GF-D8 (cell line): ENCODE data around the gene MID1.

Experiments used
- DNase-seq: peaks from one replicate; lab custom pipeline; 2025; lab: John Stamatoyannopoulos, UW

Gene MID1, protein sequence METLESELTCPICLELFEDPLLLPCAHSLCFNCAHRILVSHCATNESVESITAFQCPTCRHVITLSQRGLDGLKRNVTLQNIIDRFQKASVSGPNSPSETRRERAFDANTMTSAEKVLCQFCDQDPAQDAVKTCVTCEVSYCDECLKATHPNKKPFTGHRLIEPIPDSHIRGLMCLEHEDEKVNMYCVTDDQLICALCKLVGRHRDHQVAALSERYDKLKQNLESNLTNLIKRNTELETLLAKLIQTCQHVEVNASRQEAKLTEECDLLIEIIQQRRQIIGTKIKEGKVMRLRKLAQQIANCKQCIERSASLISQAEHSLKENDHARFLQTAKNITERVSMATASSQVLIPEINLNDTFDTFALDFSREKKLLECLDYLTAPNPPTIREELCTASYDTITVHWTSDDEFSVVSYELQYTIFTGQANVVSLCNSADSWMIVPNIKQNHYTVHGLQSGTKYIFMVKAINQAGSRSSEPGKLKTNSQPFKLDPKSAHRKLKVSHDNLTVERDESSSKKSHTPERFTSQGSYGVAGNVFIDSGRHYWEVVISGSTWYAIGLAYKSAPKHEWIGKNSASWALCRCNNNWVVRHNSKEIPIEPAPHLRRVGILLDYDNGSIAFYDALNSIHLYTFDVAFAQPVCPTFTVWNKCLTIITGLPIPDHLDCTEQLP

DNA sequence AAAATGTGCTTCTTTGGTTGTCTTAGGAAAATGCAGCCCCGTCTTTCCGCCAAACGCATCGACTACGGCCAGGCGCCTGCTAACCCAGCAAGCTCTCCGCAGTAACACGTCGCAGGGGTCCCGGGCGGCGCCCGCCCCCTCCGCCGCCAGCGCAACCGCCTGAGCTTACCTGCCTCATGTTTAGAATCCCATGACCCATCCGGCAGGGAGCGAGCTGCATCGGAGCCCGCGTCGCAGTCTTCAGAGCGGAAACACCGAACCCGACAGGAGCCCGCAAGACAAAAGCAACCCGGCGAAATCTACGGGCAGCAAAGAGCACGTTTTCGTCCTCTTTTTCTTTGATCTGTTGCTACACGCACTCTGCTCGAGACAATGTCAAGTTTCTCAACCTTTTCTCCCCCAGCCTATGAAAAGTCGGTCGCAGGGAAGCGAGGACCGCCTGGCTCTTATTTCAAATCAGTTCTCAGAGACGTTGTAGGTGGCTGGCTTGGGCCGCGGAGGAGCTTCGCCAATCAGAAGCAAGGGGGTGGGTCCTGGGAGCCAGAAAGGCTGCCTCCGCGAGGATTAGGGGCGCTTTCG, at the start of gene MID1:
Gene MID1 (minus strand): TSS at position 465 of the 579 bp plus-strand sequence. CDS start 53,038 bp downstream, outside the sequence.
- no peak for DNase-seq

DNA sequence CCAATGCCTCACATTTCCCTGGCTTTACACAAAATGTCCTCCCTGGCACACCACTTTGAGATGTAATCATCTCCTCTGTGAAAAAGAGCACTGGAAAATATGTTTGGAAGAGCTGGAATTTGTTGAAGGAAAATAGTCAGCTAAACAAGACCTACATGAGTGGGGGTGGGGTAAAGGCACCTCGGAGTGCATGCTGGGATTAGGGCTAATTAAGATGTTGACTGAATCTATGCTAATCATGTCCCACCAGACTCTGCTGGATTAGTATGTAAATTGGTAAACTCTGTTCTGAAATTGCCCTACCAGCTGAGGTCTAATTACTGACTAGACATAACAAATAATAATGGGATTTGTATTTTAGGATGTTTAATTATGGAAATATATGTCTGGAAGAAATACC, 46.8 kb upstream of the MID1 start:
- no peak for DNase-seq

DNA sequence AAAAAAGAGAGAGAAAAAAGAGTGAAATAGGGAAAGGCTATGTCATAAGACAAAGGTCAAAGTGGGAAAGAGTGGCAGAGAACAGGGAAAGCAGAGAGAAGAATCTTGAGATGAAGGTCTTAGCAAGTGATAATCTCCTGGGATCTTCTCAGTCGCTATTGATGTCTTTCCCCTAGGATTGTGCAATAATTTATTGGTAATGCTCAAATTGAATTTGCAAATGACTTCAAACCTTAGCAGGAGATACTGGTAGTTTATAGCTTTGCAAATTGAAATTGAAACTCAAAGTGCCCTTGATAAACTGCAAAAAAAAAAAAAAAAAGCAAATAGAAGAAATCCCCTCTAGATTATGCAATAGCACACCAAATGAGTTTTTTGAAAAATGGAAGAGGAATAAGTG, 45.7 kb upstream of the MID1 start:
- no peak for DNase-seq

DNA sequence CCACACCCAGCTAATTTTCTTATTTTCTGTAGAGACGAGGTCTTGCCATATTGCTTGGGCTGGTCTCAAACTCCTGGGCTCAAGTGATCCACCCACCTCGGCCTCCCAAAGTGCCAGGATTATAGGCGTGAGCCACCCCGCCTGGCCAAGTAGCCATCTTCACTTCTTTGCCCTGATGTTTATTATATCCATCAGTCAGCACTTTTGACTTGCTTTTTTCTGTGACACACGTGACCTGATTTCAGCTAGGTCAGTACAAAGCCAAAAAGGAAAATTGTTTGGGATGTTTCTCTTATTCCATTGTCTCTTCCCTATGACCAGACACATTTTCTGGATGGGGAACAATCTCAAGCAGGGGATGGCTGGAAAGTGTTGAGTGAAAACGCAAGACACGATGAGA, 45.3 kb upstream of the MID1 start:
- DNase-seq, result no peak

DNA sequence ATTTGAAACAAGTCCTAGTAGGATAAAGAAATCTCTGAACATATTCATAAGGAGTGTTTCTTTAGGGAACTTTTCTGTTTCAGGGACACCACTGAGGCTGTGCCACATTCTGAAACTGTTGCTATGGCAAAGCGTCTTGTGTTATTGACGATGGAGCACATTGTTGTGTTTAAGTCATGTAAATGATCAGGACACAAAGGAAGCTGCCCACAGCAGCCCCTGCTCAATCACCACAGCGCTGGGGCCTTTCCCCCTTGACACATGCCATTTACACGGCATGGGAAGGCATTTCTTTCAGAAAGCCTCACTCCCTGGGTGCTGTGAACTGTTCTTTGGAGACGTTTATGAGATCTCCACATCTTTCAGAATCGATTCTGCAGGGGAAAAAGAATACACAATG, 39.8 kb upstream of the MID1 start:
- DNase-seq, result no peak

DNA sequence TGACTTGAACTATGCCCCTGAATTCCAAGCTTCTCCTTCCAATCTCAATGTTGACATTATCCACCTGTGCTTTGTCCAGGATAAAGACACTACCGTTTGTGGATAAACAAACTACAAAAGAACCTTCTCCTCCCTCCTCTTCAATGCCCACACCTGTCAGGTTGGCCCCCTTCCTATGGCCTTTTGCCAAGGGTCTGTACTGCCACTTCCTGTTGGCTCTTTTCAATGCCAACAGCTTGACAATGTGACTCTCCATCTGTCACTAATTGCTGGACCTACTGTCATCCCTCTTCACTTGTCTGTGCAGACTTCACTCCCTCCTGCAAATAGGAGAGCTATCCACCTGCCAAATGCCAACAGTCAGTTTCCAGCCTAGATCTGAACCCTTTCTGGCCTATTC, 35.8 kb upstream of the MID1 start:
- no peak for DNase-seq

DNA sequence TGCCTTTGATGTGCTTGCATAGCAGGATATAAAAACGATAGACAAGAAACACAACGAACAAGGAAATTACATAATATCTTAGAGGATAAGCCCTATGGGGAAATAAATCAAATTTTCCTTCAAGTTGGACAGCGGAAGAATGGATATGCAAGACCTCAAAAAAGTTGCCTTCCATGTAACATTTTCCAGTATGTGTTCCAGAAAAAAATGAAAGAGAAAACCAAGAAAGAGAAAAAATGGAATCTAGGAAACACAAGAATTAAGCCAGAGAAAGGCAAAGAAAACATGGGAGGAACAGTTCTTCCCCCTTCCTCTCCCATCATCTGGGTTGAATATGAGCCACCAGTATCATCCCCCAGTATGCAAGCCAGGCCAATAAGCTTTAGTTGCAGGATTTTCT, 34.6 kb upstream of the MID1 start:
- DNase-seq, result no peak

DNA sequence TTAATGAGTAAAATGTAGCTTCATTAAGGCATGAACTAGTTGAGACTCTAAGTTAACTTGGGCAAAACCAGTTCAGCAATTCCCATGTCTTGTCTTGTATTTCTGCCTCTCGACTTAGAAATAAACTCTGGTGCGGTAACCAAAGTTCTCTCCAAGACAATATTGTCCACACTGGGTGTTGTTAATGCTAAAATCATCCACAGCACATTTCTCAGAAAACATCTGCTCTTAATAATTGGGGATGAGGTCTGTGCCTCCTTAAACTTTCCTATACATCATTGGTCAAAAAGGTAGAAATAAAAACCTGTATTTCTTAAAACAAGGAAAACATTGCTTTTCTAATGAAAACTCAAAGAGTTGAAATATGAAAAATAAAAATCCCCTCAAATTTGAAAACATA, 32.9 kb upstream of the MID1 start:
- no peak for DNase-seq

DNA sequence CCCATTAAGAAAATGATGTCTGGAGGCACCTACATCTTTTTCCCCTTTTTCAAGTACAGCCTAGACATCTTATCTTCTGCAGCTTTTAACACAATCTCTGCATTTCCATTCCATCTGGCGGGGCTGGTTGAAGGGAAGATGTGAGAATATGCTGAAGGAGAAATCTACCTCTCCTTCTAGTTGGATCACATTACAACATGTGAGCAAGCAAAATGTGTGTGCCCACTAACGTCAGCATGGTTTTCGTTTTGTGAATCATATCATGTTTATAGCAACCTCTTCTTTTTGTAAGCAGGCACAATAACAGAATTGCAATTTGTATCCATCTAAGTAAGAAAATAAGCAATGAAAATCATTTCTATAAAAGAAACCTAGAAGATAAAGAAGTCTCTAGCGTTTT, 28.9 kb upstream of the MID1 start:
- DNase-seq, result no peak

DNA sequence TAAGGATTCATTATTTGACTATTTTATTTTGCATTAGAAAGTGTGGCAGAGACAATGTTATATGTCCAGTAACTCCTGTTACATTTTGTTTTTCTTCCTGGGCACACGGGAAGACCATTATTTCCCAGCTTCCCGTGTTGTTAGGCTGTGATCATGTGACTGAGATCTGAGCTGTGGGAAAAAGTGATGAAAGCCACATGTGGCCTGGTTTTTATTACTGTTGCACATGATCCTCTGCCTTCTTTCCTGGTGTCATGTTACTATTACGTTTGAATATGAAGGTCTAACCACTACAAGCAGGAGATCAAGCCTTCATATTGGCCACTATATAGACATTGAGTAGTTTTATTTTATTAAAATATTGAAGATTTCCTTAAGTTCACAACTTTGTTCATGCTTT, 28.2 kb upstream of the MID1 start:
- no peak for DNase-seq

DNA sequence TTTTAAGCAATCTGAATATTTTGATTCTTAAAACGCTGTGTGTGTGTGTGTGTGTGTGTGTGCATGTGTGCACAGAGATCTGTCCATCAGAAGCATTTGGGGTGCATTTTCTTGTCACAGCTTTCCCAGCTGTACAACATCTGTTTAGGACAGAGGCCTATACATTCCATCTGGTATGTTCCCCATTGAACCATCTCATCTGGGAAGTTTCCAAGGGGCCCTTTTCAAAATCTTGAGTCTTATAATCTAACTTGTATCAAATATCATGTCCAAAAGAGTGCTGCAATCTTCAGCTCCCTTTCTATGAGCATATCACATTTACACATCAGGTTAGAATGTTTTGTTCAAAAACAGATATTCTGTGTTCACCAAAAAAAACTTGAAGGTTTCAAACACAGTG, 16.5 kb upstream of the MID1 start:
- no peak for DNase-seq

DNA sequence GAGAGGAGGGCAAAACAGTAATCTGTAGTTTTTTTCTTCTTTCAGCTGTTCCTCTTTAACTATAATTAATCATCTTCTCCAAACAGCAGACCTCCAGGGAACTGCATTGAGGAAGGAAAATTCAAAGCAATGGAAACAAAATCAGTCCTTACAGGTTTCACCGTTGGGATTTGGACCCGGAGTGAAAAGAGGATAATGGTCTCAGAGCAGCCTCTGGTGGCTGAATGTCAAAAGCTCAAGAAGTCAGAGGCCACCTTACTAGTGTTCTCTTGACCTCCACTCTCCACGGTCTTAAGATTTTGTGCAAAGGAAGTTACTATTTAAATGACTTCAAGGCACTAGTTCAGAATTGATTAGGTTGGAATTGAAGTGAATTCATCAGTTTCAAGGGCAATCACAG, 16.0 kb upstream of the MID1 start:
- DNase-seq, result no peak

DNA sequence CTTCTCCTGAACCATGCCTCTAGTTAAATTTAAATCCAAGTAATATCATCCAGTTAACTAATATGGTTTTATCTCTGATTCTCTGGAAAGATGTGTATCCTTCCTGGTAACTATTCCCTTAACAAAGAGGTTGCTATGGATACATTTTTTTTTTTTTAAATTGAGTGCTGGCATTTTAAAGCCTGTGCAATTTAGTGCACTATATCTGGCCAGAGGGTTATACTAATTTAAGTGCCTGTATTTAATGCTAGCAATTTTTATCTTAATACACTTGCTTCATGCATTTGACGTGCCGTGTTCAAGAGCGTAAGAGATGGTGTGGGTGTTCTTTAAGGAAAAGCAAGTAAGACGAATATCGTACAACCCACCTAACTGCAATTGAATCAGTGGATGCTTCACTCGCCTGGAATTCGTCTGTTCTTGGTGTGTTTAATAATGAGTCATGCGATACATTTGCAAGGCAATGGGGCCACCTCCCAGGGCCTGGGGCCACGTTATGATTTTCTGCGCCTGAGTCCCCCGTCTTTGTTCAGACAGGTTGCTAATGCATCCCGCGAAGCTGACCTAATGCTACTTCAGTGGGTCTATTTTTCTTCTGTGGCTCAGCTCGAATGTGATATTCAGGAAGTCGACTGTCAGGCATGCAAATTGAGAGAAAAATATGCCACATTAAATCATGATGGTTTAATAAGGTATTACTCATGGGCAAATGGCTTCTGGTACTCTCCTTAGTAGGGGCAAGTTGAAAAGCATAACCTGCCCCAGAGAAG, 14.2 kb upstream of the MID1 start:
- no peak for DNase-seq

DNA sequence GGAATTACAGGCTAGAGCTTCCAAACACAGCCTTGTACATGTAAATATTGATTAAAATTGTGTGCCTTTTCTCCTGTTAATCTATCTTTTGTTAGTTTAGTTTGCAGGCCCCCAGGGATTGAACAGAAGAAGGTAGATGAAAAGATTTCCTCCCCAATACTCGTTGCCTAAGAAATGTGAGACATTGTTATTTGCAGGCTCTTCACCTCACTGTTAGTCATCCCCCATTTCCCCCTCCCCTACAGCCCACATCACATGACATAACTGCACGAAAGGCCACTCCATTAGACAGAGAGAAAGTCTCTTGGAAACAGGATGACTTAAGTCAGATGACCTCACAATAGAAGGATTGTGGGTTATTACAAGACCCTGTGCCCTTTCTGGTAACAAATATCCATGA, 13.3 kb upstream of the MID1 start:
- DNase-seq, result no peak

DNA sequence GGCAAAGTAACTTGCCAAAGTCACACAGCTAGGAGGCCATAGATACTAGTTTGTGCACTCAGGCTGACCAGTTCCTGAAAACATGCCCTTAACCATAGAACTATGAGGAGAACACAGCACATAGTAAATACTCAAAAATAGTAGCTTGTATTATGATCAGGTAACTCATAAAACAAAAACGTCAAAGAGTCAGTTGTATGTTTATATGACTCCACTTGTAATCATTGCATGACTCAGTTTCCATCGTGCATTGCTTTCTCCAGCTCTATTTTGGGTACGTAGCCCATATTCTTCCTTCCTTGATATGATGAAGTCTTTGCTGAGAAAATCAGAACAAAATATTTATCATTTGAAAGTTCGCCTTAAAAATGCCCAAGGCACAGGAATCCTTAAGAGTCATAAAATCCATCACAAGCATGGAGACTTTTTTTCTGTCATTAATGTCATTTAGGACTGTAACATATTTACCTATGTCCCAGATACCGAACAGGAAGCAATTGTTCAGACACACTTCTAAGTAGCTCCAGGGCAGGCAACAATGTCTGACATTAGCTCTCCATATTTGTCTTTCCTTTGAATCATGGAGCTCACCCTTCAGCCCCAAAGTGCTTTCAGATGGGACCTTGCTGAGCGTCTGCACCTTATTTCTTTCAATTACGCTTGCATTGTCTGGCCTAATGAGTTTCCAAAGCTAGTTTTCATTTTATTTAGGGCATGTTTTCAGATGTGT, 11.2 kb upstream of the MID1 start:
- DNase-seq, result no peak

DNA sequence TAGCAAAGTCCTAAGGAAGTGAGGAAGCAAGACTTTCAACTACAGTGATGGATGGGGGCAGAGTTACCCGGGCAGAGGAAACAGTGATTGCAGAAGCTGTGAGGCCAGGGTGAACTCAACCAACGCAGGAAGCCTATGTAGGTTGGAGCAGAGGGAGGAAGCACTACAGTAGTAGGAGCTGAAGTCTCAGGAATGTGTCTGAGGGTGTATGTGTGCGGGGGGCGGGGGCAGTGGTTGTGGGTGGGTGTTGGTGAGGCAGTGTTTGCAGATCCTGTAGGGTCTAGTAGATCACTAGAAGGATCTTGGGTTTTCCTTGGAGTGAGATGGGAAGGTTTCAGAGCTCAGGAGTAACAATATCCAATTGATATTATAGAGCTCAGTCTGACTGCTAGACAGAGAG, 9.9 kb upstream of the MID1 start:
- DNase-seq, result no peak

DNA sequence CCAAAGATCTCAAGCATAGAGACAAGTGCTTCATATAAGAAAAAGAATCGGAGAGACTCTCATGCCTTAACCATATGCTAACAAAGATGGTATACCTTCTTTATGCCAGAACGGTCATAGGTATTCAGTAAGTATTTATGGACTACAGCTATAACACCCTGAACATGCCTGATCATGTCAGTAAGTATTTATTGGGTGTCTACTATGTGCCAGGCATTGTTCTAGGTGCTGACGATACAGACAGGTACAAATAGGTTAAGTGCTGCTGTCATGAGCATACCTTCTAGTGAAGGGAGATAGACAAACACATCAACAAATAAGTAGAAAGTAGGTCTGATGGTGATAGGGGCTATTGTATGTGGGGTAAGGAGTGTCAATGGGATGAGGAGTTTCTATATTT, 9.5 kb upstream of the MID1 start:
- no peak for DNase-seq

DNA sequence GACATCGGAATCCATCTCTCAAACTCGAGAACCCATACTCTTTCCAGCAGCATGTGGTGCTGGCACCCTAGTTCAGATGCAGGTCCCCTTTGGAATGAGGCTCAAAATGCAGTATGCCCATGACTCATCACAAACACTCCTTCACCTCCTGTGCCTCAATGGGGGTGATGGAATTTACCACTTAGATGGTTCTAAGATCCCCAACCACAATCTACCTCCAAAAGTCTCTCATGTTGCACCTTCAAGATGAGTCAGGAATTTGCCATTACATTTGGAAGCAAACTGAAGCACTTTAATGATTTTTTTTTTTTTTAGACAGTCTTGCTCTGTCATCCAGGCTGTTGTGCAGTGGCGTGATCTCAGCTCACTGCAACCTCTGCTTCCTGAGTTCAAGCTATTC, 8.5 kb upstream of the MID1 start:
- DNase-seq, result no peak

DNA sequence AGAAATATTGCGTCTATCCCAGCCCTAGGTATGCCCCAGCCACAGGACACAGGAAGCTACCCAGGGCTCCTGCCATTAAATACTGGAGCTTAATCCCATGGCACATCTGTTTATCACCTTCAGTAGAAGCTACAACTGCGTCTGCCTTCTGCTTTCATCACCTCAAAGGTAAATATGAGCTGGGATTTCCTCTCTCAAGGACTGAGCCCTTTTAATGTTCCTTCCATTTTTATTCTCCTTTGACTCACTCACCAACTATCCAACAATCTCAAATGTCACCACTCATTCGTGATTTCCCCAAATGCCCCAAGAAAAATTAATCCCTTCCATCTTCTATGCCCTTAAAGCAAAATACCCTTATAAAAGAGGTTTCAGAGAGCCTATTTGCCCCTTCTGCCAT, 1.8 kb upstream of the MID1 start:
- DNase-seq, result no peak

DNA sequence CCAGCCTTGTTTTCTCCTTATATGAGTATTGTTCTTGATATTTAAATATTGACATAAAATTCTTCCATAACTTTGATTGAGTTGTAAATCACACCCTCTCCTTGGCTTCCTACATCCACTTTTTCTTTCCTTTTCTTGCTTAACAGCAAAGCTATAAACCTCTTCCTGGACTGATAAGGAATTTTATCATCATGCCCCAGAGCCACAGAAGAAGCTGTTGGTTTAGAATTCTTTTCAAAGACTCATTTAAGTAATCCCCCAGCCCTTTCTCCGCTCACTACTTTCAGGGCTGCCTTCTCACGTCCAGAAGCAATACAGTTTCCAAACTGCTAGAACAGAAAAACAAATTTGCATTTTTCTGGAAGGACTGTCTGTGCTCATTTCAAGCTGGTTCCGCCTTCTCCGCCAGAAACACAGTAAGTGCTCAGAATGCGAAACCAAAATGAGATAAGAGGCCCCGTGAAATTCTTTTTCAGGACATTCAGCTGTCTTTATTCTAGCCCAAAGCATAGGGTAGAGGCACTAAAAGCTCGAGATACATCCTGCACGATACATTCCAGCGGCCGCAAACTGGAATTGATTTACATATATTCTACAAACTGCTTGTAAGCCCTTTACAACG, 849 bp downstream of the MID1 start:
- DNase-seq, result no peak

DNA sequence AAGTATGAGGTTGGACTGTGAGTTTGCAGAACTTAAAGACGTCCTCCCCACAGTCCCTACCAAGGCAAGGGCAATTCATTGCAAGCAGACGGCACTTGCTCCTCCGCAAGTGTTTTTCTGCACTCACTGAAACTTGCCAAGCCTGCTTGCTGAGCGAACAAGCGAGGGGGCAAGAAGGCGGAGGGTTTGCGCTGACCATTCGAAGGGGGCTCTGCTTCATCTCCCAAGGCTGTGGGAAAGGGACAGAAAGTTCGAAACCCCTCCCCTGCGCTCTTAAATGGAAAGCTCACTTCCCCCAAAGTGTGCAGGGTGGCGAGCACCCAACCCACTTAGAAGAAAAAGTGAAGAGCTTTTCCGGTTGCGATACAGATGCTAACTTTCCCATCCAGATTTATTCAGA, 1.4 kb downstream of the MID1 start:
- DNase-seq, result no peak

DNA sequence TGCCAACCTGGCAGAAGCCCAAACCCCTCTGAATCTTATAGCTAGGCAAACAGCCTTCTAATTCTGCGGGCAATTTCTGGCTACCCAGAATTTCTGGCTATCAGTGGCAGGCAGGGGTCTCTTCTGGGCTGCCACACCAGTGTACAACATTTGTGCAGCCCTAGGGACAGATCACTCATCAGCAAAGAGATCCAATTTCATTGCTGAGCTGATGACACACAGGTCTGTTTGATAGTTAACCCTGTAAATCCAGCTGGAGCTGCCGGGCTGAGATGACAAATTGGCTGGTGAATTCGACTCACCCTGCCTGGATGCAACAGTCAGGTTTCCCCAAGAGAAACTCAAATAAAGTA, 2.4 kb downstream of the MID1 start:
- DNase-seq, result no peak
